Fibroblast of lung (primary cell): ENCODE results near the gene RGP1. TPM values are rescaled to one million over a fixed set of nuclear protein-coding genes. Genes with fewer than 3 reads are reported as not detected.

Experiments
- DNase-seq, 2 donors: peaks; one replicate each; pipeline versions ENCODE4 v3.0.0 to v3.0.0-alpha.2; 2010; ENCODE audit warnings: low read depth in 2 of 2
- H2AFZ ChIP-seq: 2 replicates; pipeline ENCODE4 v1.5.1; 2012; ENCODE audit warnings: low read length, control low read depth, inconsistent platforms
- H3K27ac ChIP-seq: 2 replicates; pipeline ENCODE4 v1.5.1; 2011; ENCODE audit warnings: low read length, control low read depth; ENCODE audit not compliant: insufficient read depth
- H3K27me3 ChIP-seq: 2 replicates; pipeline ENCODE4 v1.5.1; 2011; ENCODE audit warnings: mild to moderate bottlenecking, low read length; ENCODE audit not compliant: control insufficient read depth, insufficient read depth
- H3K36me3 ChIP-seq: 2 replicates; pipeline ENCODE4 v1.5.1; 2011; ENCODE audit warnings: low read length; ENCODE audit not compliant: control insufficient read depth, insufficient read depth
- H3K4me1 ChIP-seq: 2 replicates; pipeline ENCODE4 v1.5.1; 2011; ENCODE audit warnings: low read length; ENCODE audit not compliant: control insufficient read depth, insufficient read depth; ENCODE audit errors: extremely low read depth
- H3K4me2 ChIP-seq: 2 replicates; pipeline ENCODE4 v1.5.1; 2011; ENCODE audit warnings: low read length, control low read depth; ENCODE audit not compliant: insufficient read depth; ENCODE audit errors: extremely low read depth
- H3K4me3 ChIP-seq, 4 experiments: fragments of 200-600 bp in 1 of 4; sonication (generic) in 1 of 4; replicated peaks in 1 of 4; 2 replicates each; pipeline ENCODE4 v1.5.1; 2011 to 2016; ENCODE audit warnings: low read length in 4 of 4, low read depth in 3 of 4, mild to moderate bottlenecking in 3 of 4, control low read depth in 2 of 4, inconsistent platforms in 1 of 4, mixed read lengths in 1 of 4; ENCODE audit not compliant: insufficient read depth in 1 of 4; ENCODE audit errors: control extremely low read depth in 1 of 4
- H3K79me2 ChIP-seq: 2 replicates; pipeline ENCODE4 v1.5.1; 2012; ENCODE audit warnings: mild to moderate bottlenecking, low read length, inconsistent platforms; ENCODE audit not compliant: control insufficient read depth, insufficient read depth
- H3K9ac ChIP-seq: 2 replicates; pipeline ENCODE4 v1.5.1; 2011; ENCODE audit warnings: mild to moderate bottlenecking, low read length, control low read depth; ENCODE audit not compliant: insufficient read depth
- H3K9me3 ChIP-seq: 2 replicates; pipeline ENCODE4 v1.5.1; 2012; ENCODE audit warnings: low read depth, low read length; ENCODE audit not compliant: control insufficient read depth, insufficient read depth
- H4K20me1 ChIP-seq: 2 replicates; pipeline ENCODE4 v1.5.1; 2011; ENCODE audit warnings: low read length; ENCODE audit not compliant: control insufficient read depth, insufficient read depth; ENCODE audit errors: extremely low read depth
- CTCF ChIP-seq, 2 donors: IDR thresholded peaks in 1 of 2; conservative IDR thresholded peaks in 1 of 2; 1 replicate in 1 of 2; 2 replicates in 1 of 2; pipeline ENCODE4 v1.5.1; 2011 to 2012; ENCODE audit warnings: low read length in 2 of 2, control low read depth in 1 of 2, inconsistent platforms in 1 of 2, low read depth in 1 of 2, mild to moderate bottlenecking in 1 of 2
- EZH2 ChIP-seq: IDR thresholded peaks from 2 replicates; pipeline ENCODE4 v1.5.1; 2012; ENCODE audit warnings: low read length, control low read depth, mild to moderate bottlenecking; ENCODE audit errors: missing control alignments
- polyA plus RNA-seq, 2 donors: library from polyadenylated mRNA; depleted of rRNA in 1 of 2; stranded (reverse) in 1 of 2; unstranded in 1 of 2; fragments of >200 nt; gene quantifications; 2 replicates each; pipeline ENCODE4 v1.2.1, GENCODE V29; 2011 to 2012; ENCODE audit warnings: missing spikeins in 1 of 2
- total RNA-seq: library from RNA; depleted of rRNA; stranded (reverse); fragments of >200 nt; gene quantifications from 2 replicates; pipeline ENCODE4 v1.2.1, GENCODE V29; 2014

Gene RGP1
- total and polyA plus RNA-seq, 2 donors (not counting 1 experiment from before 2014, with no cell fraction given) = 14.9 to 17.4 TPM

- no peaks in the 10 kb centered on the region for H4K20me1 ChIP-seq
- no peak overlapping the region for H3K27ac ChIP-seq
These were observed 29.5 kb upstream of the RGP1 start for GRCh38 chr9:35719546-35719945.

GRCh38 chr9:35723426-35723825, 25.7 kb upstream of the RGP1 start:
- H3K9me3 ChIP-seq = no peaks in the 10 kb centered on the region
- peaks cover 53% of the 10 kb centered on the region for H3K36me3 ChIP-seq
- H4K20me1 ChIP-seq = no peaks in the 10 kb centered on the region
- no peaks in the 10 kb centered on the region for H3K27me3 ChIP-seq
- peaks cover 12% of the 10 kb centered on the region for H3K4me1 ChIP-seq
- no peak overlapping the region for H2AFZ ChIP-seq
- no peak overlapping the region for H3K4me2 ChIP-seq
- no peak overlapping the region for H3K9ac ChIP-seq
- peaks cover 61% of the 10 kb centered on the region for H3K79me2 ChIP-seq
- no peak overlapping the region for H3K27ac ChIP-seq
- DNase-seq = no peak
- TF ChIP-seq EZH2 (no peak), CTCF (conservative IDR thresholded peaks at IDR 0.05 in 1 of 2, IDR thresholded peaks at IDR 0.05 in 1 of 2; ENCODE audit: low read depth in 1 of 2, low read length in 2 of 2) (no peak)
- no peak overlapping the region for H3K4me3 ChIP-seq

More at GRCh38 chr9:35719546-35719945, 29.5 kb upstream of the RGP1 start:
- Histone ChIP-seq H3K4me3 (no peak overlapping the region), H3K9ac (no peak overlapping the region), H3K4me2 (no peak overlapping the region), H3K79me2 (peaks cover 31% of the 10 kb centered on the region), H2AFZ (no peak overlapping the region), H3K4me1 (no peaks in the 10 kb centered on the region), H3K36me3 (peaks cover 66% of the 10 kb centered on the region), H3K9me3 (no peaks in the 10 kb centered on the region), H3K27me3 (no peaks in the 10 kb centered on the region)
- DNase-seq = no peak
- TF ChIP-seq CTCF (conservative IDR thresholded peaks at IDR 0.05 in 1 of 2, IDR thresholded peaks at IDR 0.05 in 1 of 2; ENCODE audit: low read depth in 1 of 2, low read length in 2 of 2) (no peak), EZH2 (no peak)

- Histone ChIP-seq H3K36me3 (peaks cover 50% of the 10 kb centered on the region), H3K9me3 (no peaks in the 10 kb centered on the region)
These were observed 25.2 kb upstream of the RGP1 start for GRCh38 chr9:35723908-35724307.

More at GRCh38 chr9:35723908-35724307, 25.2 kb upstream of the RGP1 start:
- no peak for DNase-seq
- Histone ChIP-seq H3K27ac (no peak overlapping the region), H3K4me2 (no peak overlapping the region), H3K27me3 (no peaks in the 10 kb centered on the region), H4K20me1 (no peaks in the 10 kb centered on the region), H3K4me3 (no peak overlapping the region), H2AFZ (no peak overlapping the region), H3K4me1 (peaks cover 12% of the 10 kb centered on the region), H3K79me2 (peaks cover 65% of the 10 kb centered on the region), H3K9ac (no peak overlapping the region)
- TF ChIP-seq CTCF (conservative IDR thresholded peaks at IDR 0.05 in 1 of 2, IDR thresholded peaks at IDR 0.05 in 1 of 2; ENCODE audit: low read depth in 1 of 2, low read length in 2 of 2) = no peak
- no peak for TF ChIP-seq EZH2
